ENCODE measurements around the gene CD28. TPM values are rescaled to one million over a fixed set of nuclear protein-coding genes. Genes with fewer than 3 reads are reported as not detected.

Gene CD28
- total RNA-seq, 2 donors from 2014 or later = 3.5 to 4.3 TPM

DNA sequence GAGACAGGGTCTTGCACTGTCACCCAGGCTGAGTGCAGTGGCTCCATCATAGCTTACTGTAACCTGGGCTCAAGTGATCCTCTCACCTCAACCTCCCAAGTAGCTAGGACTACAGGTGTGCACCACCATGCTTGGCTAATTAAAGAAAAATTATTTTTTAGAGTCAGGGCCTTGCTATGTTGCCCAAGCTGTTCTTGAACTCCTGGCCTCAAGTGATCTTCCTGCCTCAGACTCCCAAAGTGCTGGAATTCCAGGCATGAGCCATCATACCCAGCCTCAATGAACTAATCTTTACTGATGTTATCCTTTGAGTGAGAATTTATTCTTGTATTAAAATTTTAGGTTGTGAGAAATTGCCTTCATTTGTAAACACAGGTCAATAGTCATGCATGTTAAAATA lies 27.0 kb upstream of the CD28 start:
- TF ChIP-seq CTCF (IDR thresholded peaks at IDR 0.05) = no peak
- ATAC-seq (ENCODE audit: insufficient number of reproducible peaks, low FRiP score, low read depth) (no peak), DNase-seq (ENCODE audit: low spot score) (no peak)
- H3K27me3 ChIP-seq (replicated peaks; ENCODE audit: insufficient read depth) = no peaks in the 10 kb centered on the region
- H3K27ac ChIP-seq = no peak overlapping the region
- H3K36me3 ChIP-seq = no peaks in the 10 kb centered on the region
- no peak overlapping the region for H3K4me3 ChIP-seq
- H3K9me3 ChIP-seq = no peaks in the 10 kb centered on the region
- peaks cover 32 to 37% of the 10 kb centered on the region in 2 donors for H3K4me1 ChIP-seq (ENCODE audit: control insufficient read depth in 1 of 2, low read depth in 2 of 2)

- Histone ChIP-seq H3K4me1 (ENCODE audit: control insufficient read depth in 1 of 2, low read depth in 2 of 2) (peaks cover 54 to 62% of the 10 kb centered on the region in 2 donors), H3K36me3 (no peaks in the 10 kb centered on the region), H3K4me3 (peak overlapping the region; percentile 47), H3K27ac (peak overlapping the region; percentile 84 to 97), H3K27me3 (replicated peaks; ENCODE audit: insufficient read depth) (no peaks in the 10 kb centered on the region), H3K9me3 (no peaks in the 10 kb centered on the region)
- no peak for ATAC-seq (ENCODE audit: insufficient number of reproducible peaks, low FRiP score, low read depth)
- no peak for TF ChIP-seq CTCF (IDR thresholded peaks at IDR 0.05)
- no peak for DNase-seq (ENCODE audit: low spot score)
Measured at GRCh38 chr2:203681978-203682377, 24.5 kb upstream of the CD28 start.

- ATAC-seq (ENCODE audit: insufficient number of reproducible peaks, low FRiP score, low read depth) = no peak
- no peak for DNase-seq (ENCODE audit: low spot score)
- Histone ChIP-seq H3K27me3 (replicated peaks; ENCODE audit: insufficient read depth) (no peaks in the 10 kb centered on the region), H3K27ac (peak overlapping the region; percentile 84 to 97), H3K36me3 (no peaks in the 10 kb centered on the region), H3K9me3 (no peaks in the 10 kb centered on the region), H3K4me3 (peak overlapping the region; percentile 47), H3K4me1 (ENCODE audit: control insufficient read depth in 1 of 2, low read depth in 2 of 2) (peaks cover 59 to 70% of the 10 kb centered on the region in 2 donors)
- TF ChIP-seq CTCF (IDR thresholded peaks at IDR 0.05) = no peak
Measured at GRCh38 chr2:203682688-203683130, 23.7 kb upstream of the CD28 start.

- ATAC-seq (ENCODE audit: insufficient number of reproducible peaks, low FRiP score, low read depth) (no peak), DNase-seq (ENCODE audit: low spot score) (no peak)
- TF ChIP-seq CTCF (IDR thresholded peaks at IDR 0.05) = no peak
- no peak overlapping the region for H3K4me3 ChIP-seq
- H3K36me3 ChIP-seq = no peaks in the 10 kb centered on the region
- no peaks in the 10 kb centered on the region for H3K27me3 ChIP-seq (replicated peaks; ENCODE audit: insufficient read depth)
- peak overlapping the region; percentile 84 to 97 for H3K27ac ChIP-seq
- peaks cover 62 to 77% of the 10 kb centered on the region in 2 donors for H3K4me1 ChIP-seq (ENCODE audit: control insufficient read depth in 1 of 2, low read depth in 2 of 2)
- H3K9me3 ChIP-seq = no peaks in the 10 kb centered on the region
Measured at GRCh38 chr2:203683421-203683820, 23.0 kb upstream of the CD28 start.

- H3K4me1 ChIP-seq (ENCODE audit: control insufficient read depth in 1 of 2, low read depth in 2 of 2) = peaks cover 67 to 83% of the 10 kb centered on the region in 2 donors
- H3K36me3 ChIP-seq = no peaks in the 10 kb centered on the region
- TF ChIP-seq CTCF (IDR thresholded peaks at IDR 0.05) = no peak
- DNase-seq (ENCODE audit: low spot score) = no peak
- H3K9me3 ChIP-seq = no peaks in the 10 kb centered on the region
- H3K27me3 ChIP-seq (replicated peaks; ENCODE audit: insufficient read depth) = no peaks in the 10 kb centered on the region
- no peak overlapping the region for H3K4me3 ChIP-seq
- ATAC-seq (ENCODE audit: insufficient number of reproducible peaks, low FRiP score, low read depth) = peak; percentile 29
- H3K27ac ChIP-seq = peak overlapping the region; percentile 84 to 97
Measured at GRCh38 chr2:203683932-203684556, 22.4 kb upstream of the CD28 start.

Measured in thoracic aorta (tissue), 2 donors.